ENCODE measurements around the gene TET1.

GRCh38 chr10:68536973-68537372 lies 23.2 kb upstream of the TET1 start:
- TF ChIP-seq POLR2AphosphoS5 (IDR thresholded peaks at IDR 0.05; ENCODE audit: low read depth): no peak
- TF ChIP-seq, protein P1, sequence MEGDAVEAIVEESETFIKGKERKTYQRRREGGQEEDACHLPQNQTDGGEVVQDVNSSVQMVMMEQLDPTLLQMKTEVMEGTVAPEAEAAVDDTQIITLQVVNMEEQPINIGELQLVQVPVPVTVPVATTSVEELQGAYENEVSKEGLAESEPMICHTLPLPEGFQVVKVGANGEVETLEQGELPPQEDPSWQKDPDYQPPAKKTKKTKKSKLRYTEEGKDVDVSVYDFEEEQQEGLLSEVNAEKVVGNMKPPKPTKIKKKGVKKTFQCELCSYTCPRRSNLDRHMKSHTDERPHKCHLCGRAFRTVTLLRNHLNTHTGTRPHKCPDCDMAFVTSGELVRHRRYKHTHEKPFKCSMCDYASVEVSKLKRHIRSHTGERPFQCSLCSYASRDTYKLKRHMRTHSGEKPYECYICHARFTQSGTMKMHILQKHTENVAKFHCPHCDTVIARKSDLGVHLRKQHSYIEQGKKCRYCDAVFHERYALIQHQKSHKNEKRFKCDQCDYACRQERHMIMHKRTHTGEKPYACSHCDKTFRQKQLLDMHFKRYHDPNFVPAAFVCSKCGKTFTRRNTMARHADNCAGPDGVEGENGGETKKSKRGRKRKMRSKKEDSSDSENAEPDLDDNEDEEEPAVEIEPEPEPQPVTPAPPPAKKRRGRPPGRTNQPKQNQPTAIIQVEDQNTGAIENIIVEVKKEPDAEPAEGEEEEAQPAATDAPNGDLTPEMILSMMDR (IDR thresholded peaks at IDR 0.05; ENCODE audit: insufficient read depth, low read length): no peak
- no peak for TF ChIP-seq REST (IDR thresholded peaks at IDR 0.05; ENCODE audit: insufficient replicate concordance, low read depth)
- no peak for TF ChIP-seq SPI1 (IDR thresholded peaks at IDR 0.05; ENCODE audit: borderline replicate concordance, low read depth)
- no peak for TF ChIP-seq GABPA (IDR thresholded peaks at IDR 0.05; ENCODE audit: low read depth)

Data from HL-60 (cell line).